Lower lobe of right lung (tissue), 2 donors: Measurements from ENCODE around the gene KLHL40. TPM values are rescaled to one million over a fixed set of nuclear protein-coding genes. Genes with fewer than 3 reads are reported as not detected.
A peak's percentile ranks its signal among the peaks of the same experiment; 100 is the strongest.

ENCODE experiments used
- ATAC-seq, 2 donors: fragments of 200-7000 bp; cut with Tn5 transposase; one replicate each; pipeline ENCODE4 v1.9.1; 2020 to 2022; ENCODE audit warnings: mild to moderate bottlenecking in 2 of 2, moderate library complexity in 2 of 2
- DNase-seq: peaks from one replicate; pipeline ENCODE4 v3.0.0-alpha.2; 2020
- H3K27ac ChIP-seq: fragments of 200-600 bp; one replicate; pipeline ENCODE4 v1.8.0; 2022
- H3K27me3 ChIP-seq: fragments of 200-600 bp; one replicate; pipeline ENCODE4 v1.8.0; 2022; ENCODE audit warnings: low read depth
- H3K36me3 ChIP-seq: fragments of 200-600 bp; one replicate; pipeline ENCODE4 v1.8.0; 2022; ENCODE audit warnings: mild to moderate bottlenecking
- H3K4me1 ChIP-seq: fragments of 200-600 bp; one replicate; pipeline ENCODE4 v1.8.0; 2022
- H3K4me3 ChIP-seq: fragments of 200-600 bp; one replicate; pipeline ENCODE4 v1.8.0; 2022; ENCODE audit warnings: mild to moderate bottlenecking
- H3K9me3 ChIP-seq: fragments of 200-600 bp; one replicate; pipeline ENCODE4 v1.8.0; 2022
- intact Hi-C: fragments of 100-400 bp; cut with DNase I; formaldehyde crosslinking; loops from one replicate; pipeline ENCODE4 v1.11.0; 2022
- total RNA-seq: library from RNA; stranded (reverse); fragmentation: NEBNext Ultra II Directional; extraction: Animal tissue kit (Norgen Biotek cat#: 25700); gene quantifications from one replicate; pipeline ENCODE4 v1.2.1, GENCODE V29; 2021
- TF ChIP-seq, protein P1 (sequence below): fragments of 200-600 bp; IDR thresholded peaks from one replicate; pipeline ENCODE4 v1.8.0; 2022; ENCODE audit warnings: antibody characterized with exemption, mild to moderate bottlenecking
- donor health status: DM: no; HTN: yes; CAD: no; lungs with severe emphysema.

The KLHL40 gene
- total RNA-seq, 1 donor from 2014 or later = not detected

DNA sequence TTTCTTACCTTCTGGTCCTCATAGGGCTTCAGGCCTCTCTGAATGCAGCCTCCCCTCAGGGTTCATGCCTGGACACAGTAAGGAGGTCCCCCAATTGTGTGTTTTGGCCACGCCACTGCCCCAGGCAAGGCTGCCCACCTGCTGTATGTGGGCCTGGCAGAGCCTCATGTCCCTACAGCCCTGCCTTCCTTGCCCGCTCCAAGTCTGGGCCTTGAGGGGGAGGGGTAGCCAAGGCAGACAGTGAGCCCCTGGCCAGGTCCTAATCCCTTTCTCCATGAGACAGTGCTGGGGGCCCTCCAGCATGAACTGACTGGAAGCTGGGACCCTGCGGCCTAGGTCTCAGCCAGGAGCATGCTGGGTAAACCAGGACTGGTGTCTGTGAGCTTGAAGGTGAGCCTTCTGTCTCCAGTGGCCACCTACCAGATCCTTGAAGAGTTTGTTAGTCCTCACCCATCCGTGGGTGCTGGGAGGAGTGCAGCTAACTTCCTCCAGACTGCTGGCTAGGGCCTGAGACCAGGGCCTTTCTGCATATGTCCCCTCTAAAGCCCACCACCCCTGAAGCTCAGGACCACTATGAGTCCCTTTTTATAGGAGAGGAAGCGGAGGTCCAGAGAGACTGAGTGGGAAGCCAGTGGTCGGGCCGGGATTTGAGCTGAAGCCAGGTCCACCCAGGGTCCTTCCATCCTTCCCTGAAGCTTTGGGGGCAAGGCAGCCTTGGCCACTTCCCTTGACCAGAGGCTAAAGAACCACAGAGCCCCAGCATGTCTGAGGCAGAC, 23.1 kb upstream of the KLHL40 start:
- H3K27me3 ChIP-seq = no peaks in the 10 kb centered on the region
- no peak for ATAC-seq
- H3K4me1 ChIP-seq = no peaks in the 10 kb centered on the region
- H3K4me3 ChIP-seq = no peak overlapping the region
- intact Hi-C loops = no loop called here
- H3K36me3 ChIP-seq = peaks cover 17% of the 10 kb centered on the region
- no peak for DNase-seq
- TF ChIP-seq, protein P1, sequence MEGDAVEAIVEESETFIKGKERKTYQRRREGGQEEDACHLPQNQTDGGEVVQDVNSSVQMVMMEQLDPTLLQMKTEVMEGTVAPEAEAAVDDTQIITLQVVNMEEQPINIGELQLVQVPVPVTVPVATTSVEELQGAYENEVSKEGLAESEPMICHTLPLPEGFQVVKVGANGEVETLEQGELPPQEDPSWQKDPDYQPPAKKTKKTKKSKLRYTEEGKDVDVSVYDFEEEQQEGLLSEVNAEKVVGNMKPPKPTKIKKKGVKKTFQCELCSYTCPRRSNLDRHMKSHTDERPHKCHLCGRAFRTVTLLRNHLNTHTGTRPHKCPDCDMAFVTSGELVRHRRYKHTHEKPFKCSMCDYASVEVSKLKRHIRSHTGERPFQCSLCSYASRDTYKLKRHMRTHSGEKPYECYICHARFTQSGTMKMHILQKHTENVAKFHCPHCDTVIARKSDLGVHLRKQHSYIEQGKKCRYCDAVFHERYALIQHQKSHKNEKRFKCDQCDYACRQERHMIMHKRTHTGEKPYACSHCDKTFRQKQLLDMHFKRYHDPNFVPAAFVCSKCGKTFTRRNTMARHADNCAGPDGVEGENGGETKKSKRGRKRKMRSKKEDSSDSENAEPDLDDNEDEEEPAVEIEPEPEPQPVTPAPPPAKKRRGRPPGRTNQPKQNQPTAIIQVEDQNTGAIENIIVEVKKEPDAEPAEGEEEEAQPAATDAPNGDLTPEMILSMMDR = no peak
- H3K27ac ChIP-seq = no peak overlapping the region
- H3K9me3 ChIP-seq = no peaks in the 10 kb centered on the region

DNA sequence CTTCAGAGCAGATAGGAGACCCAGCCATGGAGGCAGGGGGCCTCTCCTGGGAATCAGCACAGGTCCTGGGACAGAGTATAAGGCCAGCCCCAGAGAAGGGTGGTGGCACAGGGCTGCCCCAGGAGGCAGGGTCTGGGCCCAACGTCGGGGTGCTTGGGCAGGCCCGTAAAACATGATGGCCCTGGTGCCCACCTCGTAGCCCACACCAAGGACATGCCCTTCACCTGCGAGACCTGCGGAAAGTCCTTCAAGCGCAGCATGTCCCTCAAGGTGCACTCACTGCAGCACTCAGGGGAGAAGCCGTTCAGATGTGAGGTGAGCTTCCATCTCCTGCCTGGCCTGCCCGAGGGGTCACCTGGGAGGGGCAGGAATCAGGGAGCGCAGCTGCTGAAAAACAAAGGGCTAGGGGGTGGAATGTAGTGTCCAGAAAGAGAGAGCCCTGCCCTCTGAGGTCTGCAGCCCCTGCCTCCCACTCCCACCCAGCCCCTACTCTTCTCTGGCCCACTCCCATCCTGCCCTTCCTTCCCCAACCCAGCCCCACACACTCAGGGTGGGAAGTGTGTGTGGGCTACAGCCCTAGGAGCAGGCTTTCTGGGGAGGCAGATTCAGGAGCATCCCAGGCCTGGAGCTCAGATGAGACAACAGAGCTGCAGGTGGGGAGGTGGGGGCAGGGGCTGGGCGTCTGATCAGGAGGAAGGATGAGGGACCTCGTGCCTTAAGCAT, 22.4 kb upstream of the KLHL40 start:
- Histone ChIP-seq H3K27ac (no peak overlapping the region), H3K4me1 (no peaks in the 10 kb centered on the region), H3K9me3 (no peaks in the 10 kb centered on the region), H3K4me3 (no peak overlapping the region), H3K27me3 (no peaks in the 10 kb centered on the region), H3K36me3 (peaks cover 16% of the 10 kb centered on the region)
- no peak for DNase-seq
- TF ChIP-seq, protein P1 = no peak
- no peak for ATAC-seq
- intact Hi-C loops = no loop called here

DNA sequence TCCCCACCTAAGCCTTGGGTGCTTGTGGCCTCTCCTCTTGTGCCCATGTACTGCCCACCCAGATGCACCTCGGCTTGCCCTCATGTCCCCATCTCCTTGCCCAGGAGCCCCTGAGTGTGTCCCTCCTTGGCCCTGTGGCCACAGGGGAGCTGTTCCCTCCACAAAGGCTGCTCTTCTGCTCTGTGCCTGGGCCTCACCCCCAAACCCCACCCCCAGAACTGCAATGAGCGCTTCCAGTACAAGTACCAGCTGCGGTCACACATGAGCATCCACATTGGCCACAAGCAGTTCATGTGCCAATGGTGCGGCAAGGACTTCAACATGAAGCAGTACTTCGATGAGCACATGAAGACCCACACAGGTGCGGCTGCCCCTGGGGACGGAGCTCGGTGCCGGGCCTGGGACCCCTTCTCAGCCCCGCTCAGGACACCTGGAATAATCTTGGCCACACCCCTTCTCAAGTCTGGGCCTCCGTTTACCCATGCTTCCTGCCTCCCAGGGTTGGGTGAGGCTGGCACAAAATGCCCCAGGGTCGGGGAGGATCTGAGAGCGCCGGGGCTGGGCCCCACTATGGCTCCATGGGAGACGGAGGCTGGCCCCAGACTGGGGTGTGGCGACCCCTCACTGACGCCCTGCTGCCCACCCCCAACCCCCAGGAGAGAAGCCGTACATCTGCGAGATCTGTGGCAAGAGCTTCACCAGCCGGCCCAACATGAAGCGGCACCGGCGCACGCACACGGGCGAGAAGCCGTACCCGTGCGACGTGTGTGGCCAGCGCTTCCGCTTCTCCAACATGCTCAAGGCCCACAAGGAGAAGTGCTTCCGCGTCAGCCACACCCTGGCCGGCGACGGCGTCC, 21.5 kb upstream of the KLHL40 start:
- Histone ChIP-seq H3K4me1 (no peaks in the 10 kb centered on the region), H3K9me3 (no peaks in the 10 kb centered on the region), H3K4me3 (no peak overlapping the region), H3K27me3 (no peaks in the 10 kb centered on the region), H3K27ac (no peak overlapping the region), H3K36me3 (peaks cover 8% of the 10 kb centered on the region)
- intact Hi-C loops = no loop called here
- no peak for DNase-seq
- ATAC-seq = peak in 1 of 2 donors; percentile 4
- TF ChIP-seq, protein P1 = no peak

DNA sequence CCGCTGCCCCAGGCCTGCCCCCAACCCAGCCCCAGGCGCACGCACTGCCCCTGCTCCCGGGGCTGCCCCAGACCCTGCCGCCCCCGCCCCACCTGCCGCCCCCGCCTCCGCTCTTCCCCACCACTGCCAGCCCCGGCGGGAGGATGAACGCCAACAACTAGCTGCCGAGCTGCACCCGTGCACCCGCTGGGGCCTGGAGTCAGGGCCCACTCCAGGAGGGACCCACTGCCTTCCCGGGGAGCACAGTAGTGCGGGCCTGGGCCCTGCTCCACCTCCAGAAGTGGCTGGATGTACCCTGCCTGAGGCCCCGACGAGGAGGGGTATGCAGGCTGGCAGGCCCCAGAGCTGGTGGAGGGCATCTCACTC, 20.9 kb upstream of the KLHL40 start:
- ATAC-seq (peak in 1 of 2 donors; percentile 3), DNase-seq (no peak)
- no peaks in the 10 kb centered on the region for H3K27me3 ChIP-seq
- peaks cover 6% of the 10 kb centered on the region for H3K36me3 ChIP-seq
- H3K4me3 ChIP-seq = no peak overlapping the region
- H3K9me3 ChIP-seq = no peaks in the 10 kb centered on the region
- TF ChIP-seq, protein P1 = no peak
- H3K27ac ChIP-seq = no peak overlapping the region
- H3K4me1 ChIP-seq = no peaks in the 10 kb centered on the region
- intact Hi-C loops = no loop called here

DNA sequence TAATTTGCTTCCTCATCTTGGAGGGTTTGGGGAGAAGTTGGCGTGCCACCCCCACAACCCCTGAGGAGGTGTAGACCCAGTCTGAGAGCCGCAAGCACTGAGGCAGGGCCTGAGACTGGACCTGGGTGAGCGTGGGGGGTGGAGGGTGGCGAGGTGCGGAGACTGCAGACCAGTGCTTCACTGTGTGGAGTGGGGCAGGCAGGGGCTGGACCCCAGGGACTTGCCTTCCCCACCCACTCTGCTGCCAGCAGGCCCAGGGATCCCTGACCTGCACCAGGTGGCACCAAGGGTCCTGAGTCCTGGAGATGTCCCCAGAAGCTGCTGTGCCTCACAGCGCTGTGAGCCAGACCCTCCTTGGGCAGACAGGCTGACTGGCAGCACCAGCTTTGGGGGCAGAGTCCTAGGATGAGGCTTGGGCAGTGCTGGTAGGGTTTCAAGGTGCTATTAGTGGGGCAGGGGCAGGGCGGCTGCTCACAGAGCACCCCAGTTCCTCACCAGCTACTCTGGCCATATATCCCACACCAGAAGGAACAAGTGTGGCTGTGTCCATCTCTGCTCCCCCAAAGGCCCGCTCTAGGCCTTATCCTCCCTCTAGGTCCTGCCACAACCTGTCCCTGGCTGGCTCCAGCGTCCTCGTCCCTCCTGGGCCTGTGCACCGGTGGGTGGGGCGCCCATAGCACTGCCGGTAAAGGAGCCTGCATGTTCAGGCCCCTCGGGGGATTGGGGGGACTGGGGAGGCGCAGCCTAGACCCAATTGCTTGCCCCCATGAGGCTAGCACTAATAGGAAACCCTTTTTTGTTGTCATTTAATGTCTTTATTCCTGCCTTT, 20.1 kb upstream of the KLHL40 start:
- no peaks in the 10 kb centered on the region for H3K9me3 ChIP-seq
- DNase-seq (no peak), ATAC-seq (no peak)
- H3K27me3 ChIP-seq = no peaks in the 10 kb centered on the region
- TF ChIP-seq, protein P1 = no peak
- no peak overlapping the region for H3K27ac ChIP-seq
- H3K36me3 ChIP-seq = no peaks in the 10 kb centered on the region
- intact Hi-C loops = no loop called here
- H3K4me3 ChIP-seq = no peak overlapping the region
- H3K4me1 ChIP-seq = no peaks in the 10 kb centered on the region
